CD4-positive, alpha-beta T cell treated with Interleukin-15 for 4 hours (primary cell): Measurements from ENCODE around the gene LLPH.
A peak's percentile ranks its signal among the peaks of the same experiment; 100 is the strongest.
"Not testable (repeated sequence)": the region's sequence is repeated elsewhere in the genome, so short reads cannot be mapped to it uniquely, and the experiment has no call there.

ENCODE experiments used
- DNase-seq: peaks from one replicate; pipeline ENCODE4 v3.0.0-alpha.2; 2020; ENCODE audit warnings: low spot score

LLPH gene

DNA sequence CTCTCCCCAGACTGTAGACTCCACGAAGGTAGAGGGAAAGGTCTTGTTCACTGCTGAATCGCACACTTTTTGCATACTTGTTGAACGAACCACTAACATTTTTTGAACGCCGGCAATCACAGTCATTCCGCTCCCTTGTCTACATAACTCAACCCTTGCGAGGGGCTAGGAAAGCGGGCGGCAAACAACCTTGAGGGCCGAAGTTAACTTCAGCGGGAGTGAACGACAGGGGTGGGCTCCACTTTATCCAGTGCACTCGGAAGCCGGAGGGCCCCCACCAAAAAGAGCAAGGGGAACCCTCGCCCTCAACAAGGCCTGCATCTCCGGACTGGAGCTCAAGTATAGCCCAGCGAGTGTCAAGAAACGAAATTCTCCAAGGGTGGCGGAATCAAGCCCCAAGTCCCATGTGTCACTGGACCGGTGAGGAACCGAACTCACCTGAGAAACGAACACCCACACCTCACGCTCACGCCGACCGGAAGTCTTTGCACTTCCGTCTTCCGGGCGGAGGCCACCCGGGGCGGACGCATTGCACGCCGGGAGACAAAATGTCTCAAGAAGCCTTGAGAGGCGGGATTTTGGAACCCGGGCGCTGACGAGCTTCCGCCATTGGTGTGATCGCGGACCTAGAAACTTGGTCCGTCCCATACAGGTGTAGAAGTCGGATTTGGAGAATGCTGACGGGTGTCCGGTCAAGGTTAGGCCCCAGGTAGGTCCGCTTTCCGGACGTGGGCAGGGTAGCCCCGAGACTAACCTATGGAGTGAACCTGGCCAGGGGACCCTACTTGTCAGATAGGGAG is at the start of gene LLPH:
Gene LLPH (minus strand): TSS at position 484 of the 800 bp plus-strand sequence. CDS start 1,644 bp downstream, outside the sequence.
- peak; percentile 87 for DNase-seq

DNA sequence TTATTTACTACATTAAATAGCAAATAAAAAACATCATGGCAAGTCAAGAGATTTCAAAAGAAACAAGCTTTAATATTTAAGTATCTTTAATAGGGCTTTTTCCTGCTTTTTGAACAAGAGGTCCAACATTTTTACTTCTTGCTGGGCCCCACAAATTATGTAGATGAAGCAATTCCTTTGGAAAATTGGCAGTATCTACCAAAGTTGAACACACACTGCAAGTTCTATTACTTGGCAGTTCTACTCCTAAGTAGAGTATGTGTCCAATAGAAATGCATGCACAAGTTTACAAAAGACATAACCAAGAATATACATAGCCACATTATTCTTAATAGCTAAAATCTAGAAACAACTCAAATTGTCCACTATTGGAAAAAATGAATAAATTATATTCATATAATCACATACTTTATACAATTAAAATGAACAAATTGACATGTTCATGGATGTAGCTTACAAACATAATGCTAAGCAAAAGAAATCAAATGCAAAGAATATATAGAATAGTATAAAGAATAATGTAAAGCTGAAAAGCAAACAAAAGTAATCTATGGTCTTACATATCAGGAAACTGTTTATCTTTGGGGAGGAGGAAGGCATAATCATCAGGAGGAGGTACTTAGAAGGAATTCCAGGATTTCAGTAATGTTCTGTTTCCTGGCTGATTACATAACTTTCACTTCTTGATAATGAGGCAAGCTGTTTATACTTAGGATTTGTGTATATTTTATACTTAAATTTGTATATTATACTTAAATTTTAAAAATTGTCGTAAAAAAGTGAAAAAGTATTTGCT is 45.8 kb upstream of the LLPH start:
- no peak for DNase-seq

DNA sequence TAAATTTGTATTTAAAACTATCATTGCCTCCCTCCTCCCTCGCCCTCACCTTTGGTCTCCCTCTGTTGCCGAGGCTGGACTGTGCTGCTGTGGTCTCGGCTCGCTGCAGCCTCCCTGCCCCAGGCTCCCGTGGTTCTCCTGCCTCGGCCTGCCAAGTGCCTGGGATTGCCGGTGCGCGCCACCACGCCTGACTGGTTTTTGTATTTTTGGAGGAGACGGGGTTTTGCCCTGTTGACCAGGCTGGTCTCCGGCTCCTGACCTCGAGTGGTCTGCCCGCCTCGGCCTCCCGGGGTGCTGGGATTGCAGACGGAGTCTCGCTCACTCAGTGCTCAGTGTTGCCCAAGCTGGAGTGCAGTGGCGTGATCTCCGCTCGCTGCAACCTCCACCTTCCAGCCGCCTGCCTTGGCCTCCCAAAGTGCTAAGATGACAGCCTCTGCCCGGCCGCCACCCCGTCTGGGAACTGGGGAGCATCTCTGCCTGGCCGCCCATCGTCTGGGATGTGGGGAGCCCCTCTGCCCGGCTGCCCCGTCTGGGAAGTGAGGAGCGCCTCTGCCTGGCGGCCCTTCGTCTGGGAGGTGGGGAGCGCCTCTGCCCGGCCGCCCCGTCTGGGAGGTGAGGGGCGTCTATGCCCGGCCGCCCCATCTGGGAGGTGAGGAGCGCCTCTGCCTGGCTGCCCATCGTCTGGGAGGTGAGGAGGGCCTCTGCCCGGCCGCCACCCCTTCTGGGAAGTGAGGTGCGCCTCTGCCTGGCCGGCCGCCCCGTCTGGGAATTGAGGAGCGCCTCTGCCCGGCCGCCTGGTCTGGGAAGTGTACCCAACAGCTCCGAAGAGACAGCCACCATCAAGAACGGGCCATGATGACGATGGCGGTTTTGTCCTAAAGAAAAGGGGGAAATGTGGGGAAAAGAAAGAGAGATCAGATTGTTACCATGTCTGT is 44.1 kb upstream of the LLPH start:
- DNase-seq, result not testable (repeated sequence)

DNA sequence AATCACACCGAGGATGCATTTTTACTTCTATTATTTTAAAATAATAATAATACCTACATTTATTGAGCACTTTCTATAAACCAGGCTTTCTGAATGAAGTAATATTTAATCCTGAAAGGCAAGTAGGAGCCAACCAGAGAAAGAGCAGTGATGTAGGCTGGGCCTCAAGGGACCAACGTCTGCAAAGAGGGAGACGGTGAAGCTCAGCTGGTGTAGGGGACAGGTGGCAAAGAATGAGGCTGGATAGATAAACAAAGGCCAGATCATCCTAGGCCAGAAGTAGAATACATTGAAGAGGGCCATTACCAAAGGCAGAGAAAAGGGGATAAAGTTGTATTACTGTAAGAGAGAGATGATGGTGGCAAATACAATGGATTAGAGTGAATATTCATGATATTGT is 40.1 kb upstream of the LLPH start:
- no peak for DNase-seq

DNA sequence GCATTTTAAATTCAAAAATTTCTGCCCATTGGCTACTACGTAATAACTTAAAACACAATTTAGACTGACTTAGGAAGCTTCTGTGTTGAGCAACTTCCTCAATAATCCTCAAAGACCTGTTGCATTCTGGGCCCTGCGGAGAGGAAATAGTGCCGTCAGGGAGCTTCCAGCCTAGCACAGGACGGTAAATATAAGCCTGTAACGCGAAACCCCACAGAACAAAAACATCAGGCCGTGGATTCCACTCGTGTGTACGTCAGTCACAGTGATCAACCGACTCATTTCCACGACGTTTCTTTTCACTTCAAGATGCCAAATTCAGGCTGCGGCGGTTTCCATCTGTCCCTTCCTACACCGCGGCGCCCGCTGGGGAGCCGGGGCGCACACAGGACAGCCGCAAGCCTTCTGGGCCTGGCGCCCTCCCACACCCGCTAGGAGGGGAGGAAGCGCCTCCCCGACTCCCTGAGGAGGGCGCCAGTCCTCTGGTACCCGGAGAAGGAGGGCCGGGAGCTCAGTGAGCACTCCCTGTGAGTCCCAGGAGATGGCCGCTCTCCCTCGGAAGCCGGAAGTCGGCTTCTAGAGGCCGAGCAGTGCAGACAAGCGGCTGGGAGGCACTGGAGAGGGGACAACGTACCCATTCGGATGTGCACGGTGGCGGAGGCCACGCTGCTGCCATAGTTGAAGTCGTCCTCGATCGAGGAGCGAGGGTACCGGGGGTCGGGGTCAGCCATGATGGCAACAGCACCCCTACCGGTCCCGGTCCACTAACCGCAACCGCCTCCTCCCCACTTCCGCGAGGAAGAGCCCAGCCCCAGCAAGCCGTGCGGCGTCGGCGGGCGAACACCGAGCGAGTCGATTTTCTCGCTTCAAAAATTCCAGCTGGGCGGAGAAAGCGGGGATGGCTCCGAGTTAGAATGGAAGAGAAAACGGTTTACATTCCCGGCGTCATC is 38.9 kb upstream of the LLPH start, which contains the start of gene TMBIM4:
Gene TMBIM4 (minus strand): TSS at position 776 of the 950 bp plus-strand sequence. CDS start 45 bp downstream, at position 731.
- peak; percentile 80 for DNase-seq

DNA sequence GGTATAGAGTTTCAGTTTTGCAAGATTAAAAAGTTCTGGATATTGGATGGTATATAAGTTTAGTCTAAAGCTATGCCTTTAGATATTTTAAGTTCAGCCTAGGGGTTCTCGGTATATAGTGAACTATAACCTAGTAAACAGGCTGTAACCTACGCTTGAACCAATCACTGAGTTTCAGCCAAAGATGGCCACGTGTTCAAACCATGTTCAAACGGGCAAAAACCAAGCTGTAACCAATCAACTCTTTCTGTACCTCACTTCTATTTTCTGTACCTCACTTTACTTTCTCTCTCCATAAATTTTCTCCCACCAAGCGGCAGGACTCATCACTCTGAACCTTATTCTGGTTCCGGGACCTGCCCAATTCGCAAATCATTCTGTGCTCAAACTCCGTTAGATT is 37.9 kb upstream of the LLPH start:
- DNase-seq, result no peak

DNA sequence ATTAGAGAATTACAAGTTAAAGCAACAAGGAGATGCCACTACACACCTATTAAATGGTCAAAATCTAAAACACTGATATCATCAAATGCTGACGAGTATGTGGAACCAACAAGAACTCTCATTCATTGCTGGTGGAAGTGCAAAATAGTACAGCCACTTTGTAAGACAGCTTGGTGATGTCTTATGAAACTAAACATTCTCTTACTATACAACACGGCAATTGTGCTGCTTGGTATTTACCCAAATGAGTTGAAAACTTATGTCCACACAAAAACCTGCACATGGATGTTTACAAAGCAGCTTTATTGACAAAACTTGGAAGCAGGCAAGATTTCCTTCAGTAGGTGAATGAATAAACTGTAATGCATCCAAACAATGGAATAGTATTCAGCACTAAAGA is 36.0 kb upstream of the LLPH start:
- DNase-seq, result no peak

DNA sequence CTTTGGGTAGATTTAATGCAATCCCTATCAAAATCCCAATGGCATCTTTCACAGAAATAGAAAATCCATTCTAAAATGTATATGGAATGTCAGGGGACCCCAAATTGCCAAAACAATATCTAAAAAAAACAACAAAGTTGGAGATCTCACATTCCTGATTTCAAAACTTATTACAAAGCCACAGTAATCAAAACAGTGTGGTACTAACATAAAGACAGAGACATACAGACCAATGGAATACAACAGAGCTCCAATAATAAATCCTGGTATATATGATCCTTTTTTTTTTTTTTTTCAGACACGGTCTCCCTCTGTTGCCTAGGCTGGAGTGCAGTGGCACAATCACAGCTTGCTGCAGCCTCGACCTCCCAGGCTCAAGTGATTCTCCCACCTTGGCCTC is 34.6 kb upstream of the LLPH start:
- no peak for DNase-seq

DNA sequence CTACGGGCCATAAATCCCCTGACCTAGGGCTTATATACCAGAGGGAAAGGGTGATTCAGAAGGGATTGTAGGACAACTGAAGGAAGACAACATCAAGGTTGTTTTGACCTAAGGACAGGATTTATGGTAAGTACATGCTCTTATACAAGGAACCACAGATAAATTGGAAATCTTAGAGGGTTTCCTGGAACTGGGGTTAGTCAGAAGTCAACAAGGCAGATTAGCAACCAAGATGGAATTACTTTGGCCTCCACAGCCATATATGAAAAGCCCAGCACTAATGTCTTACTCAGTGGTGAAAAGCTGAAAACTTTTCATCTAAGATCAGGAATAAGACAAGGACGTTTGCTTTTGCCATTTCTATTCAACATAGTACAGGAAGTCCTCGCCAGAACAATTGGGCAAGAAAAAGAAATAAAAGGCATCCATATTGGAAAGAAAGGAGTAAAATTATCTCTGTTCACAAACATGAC is 33.8 kb upstream of the LLPH start:
- DNase-seq, result no peak

DNA sequence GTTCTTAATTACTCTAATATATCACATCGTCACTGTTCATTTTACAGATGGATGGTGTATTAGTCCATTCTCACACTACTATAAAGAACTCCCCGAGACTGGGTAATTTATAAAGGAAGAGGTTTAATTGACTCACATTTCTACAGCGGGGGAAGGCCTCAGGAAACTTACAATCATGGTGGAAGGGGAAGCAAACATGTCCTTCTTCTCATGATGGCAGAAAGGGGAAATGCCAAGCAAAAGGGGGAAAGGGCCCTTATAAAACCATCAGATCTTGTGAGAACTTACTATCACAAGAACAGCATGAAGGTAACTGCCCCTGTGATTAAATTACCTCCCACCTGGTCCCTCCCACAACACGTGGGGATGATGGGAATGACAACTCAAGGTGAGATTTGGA is 32.7 kb upstream of the LLPH start:
- no peak for DNase-seq

DNA sequence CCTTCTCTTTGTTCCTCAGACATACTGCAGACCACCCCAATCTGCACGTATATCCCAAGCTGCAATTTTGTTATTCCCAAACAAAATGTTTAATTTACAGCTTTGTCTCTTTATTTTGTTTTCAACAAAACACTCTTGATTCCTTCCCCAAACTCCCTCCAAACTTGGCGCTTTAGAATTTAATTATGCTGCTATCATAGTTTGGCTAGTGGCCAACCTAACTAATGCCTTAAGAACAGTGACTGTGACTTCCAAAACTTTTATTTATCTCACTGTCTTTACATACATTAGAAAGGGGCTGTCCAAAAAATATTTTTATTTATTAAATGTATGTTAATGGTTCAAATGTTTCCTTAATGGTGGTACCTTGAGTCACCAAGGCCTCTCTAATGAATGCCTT is 32.2 kb upstream of the LLPH start:
- DNase-seq, result no peak

DNA sequence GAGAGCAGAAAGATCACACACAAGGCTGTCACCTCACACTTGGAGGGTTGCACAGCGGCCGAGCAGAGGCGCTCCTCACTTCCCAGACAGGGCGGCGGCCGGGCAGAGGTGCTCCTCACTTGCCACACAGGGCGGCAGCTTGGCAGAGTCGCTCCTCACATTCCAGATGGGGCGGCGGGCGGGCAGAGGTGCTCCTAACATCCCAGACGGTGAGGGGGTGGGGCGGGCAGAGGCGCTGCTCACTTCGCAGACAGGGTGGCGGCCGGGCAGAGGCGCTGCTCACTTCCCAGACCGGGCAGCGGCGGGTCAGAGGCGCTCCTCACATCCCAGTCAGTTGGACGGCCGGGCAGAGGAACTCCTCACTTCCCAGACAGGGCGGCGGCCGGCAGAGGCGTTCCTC is 30.2 kb upstream of the LLPH start:
- no peak for DNase-seq

DNA sequence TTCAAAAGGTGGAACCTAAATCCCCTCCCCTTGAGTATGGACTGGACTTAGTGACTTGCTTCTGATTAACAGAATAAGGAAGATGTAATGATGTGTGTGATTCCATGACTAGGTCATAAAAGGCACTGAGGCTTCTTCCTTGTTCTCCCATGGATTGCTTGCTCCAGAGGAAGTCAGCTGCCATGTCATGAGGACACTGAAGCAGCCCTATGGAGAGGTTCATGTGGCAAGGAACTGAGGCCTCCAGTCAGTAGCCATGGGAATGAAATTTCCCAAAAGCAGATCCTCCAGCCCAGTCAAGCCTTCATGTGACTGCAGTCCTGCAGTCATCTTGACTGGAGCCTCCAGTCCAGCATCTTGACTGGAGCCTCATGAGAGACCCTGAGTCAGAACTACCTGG is 28.6 kb upstream of the LLPH start:
- DNase-seq, result no peak

DNA sequence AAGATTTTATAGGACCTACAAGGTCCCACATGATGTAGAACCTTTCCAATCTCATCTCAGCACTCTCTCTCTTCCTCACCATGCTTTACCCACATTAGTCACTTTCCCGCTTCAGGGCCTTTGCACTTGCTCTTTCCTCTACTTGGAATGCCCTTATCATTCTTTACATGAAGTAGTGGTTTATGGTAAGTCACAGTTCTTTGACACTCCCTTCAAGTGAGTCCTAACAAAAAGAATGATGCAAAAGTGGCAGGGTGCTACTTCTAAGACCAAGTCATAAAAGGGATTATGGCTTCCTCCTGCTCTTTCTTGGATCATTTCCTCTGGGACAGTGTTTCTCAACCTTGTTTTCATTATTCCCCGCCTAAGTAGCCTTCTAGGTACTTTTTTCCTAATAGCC is 26.1 kb upstream of the LLPH start:
- no peak for DNase-seq

DNA sequence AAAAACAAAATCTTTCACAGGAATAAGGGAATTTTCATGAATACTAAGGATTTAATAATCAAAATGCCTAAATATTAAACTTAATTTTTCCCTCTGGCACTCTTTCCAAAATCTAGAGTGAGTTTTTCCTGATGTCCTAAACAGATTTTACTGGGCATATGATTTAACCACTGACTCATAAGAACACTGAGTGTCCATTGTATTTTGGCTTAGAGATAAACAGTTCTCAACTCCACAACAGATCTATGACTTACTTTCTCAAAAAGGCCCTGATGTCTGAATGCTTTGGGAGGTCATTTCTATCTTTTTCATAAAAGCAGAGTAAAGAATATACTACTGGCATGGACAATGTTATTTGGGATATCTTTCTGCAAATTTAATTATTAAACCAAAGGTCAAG is 24.2 kb upstream of the LLPH start:
- no peak for DNase-seq

DNA sequence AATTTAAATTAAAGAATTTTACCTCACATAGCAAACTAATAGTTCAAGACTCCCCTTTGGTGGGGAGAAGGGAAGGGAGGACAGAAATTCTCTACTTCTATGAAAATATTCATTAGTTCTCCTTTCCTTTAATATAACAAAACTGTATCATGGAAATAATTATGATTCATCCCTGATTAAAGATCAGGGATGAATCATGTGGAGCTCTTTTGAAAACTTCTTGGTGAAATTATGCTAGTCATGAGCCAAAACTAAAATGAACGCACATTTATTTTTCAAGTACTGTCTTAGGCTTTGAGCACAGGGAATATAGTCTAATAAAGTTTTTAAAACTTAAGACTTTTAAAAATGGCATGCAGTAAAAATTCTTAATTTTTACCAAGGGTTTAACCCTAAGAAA is 22.2 kb upstream of the LLPH start:
- DNase-seq, result no peak

DNA sequence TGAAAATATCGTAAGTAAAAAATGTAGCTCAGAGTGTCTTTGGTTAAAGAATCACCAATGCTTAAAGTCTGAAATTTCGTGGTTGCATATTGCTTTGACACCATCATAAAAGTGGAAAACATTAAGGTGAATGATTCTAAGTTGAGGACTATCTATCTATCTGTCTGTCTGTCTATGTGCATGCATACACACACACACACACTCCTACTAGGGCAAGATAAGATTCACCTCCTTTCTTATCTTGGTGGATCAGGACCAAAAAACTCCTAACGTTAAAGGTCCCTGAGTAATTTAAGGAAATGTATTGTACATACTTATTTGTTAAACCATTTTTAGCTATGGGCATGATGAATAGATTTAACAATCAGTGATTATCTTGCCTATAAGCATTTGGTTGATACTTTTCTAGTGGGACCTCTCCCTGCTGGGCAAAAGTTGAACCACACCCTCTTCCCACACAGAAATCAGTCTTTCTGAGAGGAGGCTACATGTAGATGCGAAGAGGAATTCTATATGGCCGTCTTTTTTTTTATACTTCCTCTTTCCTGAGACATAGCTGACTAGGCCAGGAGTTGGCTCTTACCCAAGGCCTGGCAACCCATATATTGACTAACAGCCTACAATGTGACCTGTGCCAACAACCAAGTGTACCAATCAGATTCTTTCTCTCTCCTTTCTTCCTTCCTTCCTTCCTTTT is 19.3 kb upstream of the LLPH start:
- DNase-seq, result no peak

DNA sequence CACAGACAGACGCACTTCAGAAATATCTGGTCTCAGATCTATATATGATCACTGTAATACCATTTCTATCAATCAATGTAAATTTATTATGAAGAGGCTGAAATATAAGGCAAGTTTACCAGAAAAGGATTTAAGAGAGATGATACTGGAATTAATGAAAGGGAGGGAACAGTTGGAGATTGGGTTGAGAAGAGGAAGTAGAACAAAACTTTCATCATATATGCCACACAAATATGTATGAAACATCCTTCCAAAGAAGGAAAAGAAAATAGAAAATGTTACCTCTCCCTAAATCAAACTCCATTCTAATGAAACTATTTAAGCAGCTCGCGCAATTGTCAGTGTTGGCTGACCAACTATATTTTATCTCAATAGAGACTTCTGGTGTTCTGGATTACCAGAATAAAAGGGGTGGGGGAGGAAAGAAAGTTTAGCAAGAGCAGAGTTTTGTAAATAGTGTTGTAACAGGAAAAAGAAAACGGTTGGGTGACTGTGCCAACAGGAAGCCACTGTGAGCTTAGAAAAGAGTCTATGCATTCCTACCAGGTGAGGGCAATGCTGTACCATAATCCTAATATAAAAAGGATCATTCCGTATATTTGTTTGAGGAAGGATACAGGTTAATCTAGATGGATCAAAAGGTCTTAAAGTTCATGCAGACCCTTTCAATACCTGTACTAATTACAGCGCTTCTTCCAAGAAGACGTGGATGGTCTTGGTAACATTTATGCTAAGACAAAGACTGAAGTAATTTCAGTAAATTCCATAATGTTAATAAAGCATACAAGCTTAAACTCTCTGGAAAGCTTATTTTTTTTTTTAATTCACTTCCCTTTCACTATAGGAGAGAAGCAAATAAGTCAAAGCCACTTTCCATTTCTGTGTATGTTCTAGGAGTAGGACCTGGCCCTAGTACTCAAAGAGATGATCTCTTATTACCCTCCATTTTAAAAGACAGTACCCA is 14.5 kb upstream of the LLPH start:
- DNase-seq, result no peak

DNA sequence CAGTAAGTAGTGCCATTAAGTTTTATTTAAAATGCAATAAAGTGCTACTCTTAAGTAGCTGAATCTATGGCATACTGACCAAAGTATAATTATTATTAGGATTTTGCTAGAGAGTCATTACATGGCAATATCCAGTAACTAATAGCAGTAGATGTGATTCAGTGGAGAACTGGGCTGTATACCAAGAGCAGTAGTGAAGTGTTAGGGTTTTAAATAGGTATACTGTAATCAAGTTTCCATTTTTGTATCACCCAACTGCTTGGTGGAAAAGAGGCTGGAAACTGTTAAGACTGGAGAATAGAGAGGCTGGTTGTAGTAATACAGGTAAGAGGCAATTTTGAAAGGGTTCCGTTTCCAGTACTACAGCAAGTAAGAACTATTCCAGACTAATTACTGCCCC is 13.3 kb upstream of the LLPH start:
- no peak for DNase-seq
